NCI-H1092 treated with DMSO at 0.1 percent for 48 hours (cell line): ENCODE data around the gene ABLIM2.
"Not testable (repeated sequence)": the region's sequence is repeated elsewhere in the genome, so short reads cannot be mapped to it uniquely, and the experiment has no call there.

Experiments
- DNase-seq: peaks from one replicate; lab custom pipeline; 2025; lab: John Stamatoyannopoulos, UW

The ABLIM2 gene

DNA sequence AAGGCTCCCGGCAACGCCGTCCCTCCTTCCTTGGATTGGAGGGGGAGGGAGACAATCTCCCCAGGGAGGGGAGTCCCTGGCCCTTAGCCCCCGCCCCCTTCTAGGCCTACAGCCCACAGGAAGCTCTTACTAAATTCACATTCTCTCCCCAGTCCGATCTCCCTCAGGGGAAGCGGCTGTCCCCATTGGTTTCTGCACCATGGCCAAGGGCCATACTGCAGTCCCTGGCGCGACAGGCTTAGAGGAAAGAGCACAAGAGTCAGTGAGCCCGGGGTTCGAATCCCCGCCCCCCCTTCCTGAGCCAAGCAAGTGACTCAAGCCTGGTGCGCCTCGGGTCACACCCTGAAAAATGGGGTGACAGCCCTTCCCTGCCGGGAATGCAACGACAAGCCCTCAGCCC is 1.1 kb downstream of the ABLIM2 start:
- DNase-seq: peak; percentile 65

DNA sequence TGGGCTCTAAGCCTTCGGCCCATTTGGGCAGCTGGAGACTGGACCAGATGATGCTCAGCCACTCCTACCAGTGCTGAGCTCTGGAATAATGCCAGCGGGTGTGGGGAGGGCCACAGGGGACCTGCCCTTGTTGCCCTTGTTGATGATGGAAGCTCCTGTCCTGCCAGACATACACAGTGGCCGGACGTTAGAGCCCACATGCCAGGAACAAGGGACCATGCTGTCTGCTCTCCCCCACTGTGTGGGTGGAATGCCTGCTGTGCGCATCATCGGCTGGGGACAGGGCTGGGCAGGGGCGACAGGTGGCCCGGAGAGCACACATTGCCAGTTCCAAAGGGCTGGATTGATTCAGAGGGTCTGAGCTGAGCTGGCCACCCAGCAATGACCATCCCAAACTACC is 2.0 kb downstream of the ABLIM2 start:
- no peak for DNase-seq

DNA sequence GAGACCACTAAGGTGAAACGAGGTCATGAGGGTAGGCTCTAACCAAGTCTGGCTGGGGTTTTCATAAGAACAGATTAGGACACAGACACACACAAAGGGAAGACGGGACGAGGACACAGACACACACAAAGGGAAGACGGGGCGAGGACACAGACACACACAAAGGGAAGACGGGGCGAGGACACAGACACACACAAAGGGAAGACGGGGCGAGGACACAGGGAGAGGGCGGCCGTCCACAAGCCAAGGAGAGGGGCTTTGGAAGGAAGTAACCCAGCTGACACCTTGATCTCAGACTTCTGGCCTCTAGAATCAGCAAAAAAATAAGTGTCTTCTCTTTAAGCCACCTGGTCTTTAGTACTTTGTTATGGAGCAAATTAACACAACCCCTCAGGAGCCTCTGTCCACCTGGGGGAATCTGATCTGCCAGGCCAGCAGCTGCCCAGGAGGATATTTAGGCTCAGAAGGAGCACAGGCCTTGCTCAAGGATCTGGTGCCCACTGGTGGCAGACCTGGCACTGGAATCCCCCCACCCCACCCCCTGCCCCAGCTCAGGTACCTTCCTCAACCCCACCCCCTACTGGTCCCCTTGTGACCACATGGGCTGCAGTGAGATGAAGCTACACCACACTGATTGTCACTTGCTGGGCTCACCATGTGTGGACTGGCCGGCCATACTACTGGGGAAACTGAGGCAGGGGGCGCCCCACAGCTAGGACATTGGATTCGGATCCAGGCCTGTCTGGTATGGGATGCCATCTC is 2.8 kb downstream of the ABLIM2 start:
- DNase-seq: no peak

DNA sequence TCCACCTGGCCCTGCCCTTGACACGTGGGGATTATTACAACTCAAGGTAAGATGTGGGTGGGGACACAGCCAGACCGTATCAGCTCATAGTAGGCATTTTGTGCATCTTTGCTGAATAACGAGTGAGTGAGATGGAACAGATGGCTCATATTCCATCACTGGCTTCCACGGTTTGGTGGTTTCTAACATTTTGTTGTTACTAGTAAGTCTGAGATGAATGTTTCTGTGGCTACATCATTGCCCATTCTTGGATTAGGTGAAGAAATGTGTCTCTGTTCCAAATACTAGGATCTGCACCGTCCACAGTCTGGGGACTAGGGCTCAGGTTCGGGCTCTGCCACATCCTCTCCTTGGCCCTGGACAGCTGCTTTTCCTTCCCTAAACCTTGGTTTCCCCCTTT is 3.6 kb downstream of the ABLIM2 start:
- no peak for DNase-seq

DNA sequence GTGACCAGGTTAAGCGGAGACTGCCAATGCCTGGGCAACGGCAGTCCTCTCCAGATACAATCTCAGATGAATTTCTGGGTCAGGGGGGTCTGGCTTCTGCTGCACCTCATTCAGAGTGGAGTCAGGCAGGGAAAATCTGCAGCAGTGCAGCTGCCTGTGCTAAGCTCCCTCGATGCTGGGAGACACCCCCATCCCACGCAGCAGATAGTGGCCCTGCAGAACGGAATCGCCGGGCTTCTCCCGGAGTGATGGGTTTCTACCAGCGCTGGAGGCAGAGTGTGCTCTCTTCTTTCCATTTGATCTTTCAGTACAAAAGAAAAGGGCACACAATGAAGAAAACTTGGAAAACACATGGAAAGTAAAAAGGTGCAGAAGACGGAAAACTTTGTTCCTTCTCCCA is 5.2 kb downstream of the ABLIM2 start:
- no peak for DNase-seq

DNA sequence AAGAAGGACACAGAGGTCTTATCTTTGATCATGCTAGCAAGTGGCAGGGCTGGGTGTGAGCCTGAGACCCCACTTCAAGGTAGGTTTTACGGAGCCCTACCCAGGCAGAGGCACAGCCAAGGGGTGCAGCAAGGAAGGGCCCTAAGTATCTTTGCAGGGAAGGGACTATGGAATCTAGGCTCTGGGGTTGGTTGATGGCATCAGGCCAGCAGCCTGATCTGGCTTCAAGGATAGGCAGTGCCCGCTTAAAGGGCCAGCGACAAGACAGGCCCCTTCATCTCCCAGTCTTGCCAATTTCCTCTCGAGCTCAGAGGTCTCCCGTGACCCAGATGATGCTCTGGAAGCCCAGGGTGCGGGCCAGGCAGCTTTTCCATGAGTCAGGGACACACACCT is 5.8 kb downstream of the ABLIM2 start:
- DNase-seq: no peak

DNA sequence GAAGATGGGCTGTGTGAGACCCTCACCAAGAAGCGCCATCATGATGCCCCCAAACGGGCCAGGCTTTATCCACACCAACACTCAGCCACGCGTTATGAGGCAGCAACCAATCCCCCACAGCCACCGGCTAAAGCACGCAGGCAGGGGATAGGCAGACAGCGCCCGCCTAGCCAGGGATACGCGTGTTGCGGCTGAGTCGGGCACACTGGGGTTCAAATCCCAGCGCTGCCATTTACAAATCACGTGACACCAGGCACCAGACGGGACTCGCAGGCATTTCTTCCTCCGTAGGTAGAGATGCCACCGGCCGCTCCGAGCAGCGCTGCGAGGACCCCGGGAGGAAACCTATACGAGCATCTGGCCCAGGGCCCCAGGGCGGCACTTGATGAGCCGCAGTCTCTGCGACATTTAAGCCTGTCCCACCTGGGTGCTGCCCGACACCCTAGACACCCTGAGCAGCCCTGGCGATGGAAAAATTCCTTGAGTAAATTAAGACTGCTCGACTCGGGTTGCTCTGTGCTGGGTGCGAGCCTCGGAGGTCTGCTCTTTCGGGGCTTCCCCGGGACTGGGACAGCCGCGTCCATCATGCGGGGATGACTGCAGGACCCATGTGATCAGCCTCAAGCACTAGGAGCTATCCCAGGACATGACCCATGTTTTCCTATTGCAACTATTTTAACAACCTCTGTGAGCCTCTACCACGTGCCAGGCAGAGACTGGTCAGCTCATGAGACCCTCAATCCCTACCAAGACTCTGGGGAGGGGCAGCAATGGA is 6.3 kb downstream of the ABLIM2 start:
- no peak for DNase-seq

DNA sequence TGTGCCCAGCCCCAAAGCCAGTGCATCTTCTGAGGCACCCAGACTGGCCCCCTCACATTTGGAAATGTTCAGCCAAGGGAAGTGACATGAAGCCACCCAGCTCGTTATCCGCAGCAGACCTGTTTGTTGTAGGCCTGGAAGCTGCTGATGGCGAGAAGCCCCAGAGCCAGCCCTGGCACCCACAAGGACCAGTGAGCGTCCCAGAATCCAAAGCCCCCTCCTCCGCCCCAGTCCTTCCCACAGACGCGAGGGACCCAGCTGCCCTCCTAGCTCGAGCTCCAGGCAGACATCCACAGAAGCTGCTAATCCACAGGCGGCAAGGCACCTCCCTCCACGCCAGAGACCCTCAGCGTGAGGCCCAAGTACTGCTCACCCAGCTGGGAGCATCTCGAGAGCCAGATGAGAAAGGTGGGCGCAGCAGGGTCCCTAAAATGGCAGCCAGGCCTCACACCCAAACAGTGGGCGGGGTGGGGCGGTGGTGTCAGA is 7.4 kb downstream of the ABLIM2 start:
- DNase-seq: no peak

DNA sequence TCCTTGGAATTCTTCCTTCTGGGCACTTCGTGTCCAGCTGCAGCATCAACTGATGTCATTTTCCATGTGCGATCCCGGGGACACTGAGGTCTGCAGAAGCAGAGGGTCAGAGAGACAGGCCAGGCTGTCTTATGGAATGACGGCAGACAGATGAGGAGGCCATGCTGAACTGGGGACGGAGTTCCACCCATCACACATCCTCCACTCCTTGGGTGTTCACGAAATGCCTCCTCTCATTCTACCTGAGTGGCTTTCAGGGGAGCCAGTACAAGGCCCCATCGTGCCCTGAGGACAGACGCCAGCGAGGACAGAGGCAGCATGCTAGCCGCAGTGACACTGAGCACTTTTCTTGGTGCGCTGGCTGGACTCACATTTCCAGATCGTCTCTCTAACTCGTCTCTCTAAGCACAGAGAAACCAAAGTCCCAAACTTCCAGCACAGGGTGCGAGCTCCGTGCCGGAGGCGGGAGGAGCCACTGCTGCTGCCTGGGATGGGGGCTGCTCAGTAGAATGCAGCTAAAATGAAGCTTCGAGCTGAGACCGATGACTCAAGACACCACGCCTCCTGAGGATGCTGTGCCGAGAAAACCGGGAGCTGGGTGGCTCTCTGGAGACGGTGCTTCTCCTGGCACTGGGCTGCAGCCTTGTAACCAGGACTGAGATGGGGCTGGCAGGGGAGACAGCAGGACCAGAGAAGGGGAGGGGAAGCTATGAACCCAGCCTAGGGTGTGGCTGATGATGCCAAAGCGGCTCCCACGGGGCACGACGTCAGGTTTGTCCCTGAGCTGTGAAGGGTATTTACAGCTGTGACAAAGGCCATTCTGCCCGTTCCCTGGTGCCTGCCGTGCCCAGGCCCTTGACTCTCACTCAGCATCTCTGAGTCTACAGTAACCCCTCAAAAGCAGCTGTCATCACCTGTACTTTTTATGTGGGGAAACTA is 8.2 kb downstream of the ABLIM2 start:
- DNase-seq: no peak

DNA sequence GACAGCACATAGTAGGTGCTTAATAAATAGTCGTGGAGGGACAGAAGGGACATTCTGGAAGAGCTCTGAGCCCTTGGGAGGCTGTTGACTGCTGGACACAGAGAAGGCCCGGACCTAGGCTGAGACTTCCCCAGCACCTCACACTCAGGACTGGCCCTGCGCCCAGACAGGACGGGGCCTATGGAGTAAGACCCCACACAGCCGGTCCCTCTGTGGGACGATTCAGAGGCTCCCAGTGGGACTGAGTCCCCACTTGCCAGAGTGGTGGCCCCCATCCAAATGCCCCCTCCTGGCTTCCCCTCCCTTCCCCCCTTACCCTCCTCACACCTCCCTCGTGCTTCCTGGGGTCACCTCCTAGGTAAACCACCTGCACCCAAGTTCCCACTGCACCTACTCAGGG is 8.9 kb downstream of the ABLIM2 start:
- DNase-seq: no peak

DNA sequence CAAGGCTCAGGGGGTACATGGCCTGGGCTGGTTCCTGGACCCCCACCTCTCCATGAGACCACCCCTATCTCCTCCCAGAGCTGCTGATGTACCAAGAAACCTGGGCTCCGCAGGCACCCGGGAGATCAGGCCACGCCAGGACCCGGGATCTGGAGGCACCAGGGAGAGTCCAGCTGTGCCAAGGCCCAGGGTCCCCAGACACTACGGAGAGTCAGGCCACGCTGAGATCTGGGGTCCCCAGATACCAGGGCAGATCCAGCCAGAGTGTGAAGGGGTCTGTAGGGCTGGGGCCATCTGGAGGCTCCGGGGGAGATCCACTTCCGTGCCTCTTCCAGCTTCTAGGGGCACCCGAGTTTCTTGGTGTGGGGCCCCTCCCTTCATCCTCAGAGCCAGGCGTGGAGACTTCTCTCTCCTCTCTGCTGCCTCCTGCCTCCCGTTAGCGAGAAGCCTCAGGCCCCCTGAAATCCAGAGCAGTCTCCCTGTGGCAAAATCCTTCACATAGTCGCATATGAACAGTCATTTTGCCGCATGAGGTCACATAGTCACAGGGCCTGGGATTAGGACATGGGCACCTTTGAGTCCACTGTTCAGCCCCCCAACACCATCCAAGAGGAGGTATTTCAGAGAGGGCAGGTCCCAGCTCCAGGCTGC is 9.7 kb downstream of the ABLIM2 start:
- no peak for DNase-seq

DNA sequence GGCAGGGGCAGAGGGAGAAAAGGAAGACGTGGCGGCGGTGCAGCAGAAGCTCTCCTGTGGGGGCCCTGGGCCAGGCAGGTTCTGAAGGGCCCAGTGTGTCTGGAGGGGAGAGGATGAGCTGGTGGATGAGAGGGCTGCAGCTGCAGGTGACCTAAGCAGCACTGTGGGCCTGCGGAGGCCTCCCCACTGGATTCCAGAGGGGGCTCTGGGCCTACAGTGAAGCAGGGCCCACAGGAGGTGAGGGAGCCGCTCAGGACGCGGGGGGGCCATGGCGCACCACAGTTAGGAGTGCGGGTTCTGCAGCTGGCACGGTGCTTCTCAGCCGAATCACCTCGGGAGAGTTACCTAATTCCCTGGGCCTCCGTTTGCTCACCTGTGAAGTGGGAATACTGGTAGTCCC is 10.5 kb downstream of the ABLIM2 start:
- no peak for DNase-seq

DNA sequence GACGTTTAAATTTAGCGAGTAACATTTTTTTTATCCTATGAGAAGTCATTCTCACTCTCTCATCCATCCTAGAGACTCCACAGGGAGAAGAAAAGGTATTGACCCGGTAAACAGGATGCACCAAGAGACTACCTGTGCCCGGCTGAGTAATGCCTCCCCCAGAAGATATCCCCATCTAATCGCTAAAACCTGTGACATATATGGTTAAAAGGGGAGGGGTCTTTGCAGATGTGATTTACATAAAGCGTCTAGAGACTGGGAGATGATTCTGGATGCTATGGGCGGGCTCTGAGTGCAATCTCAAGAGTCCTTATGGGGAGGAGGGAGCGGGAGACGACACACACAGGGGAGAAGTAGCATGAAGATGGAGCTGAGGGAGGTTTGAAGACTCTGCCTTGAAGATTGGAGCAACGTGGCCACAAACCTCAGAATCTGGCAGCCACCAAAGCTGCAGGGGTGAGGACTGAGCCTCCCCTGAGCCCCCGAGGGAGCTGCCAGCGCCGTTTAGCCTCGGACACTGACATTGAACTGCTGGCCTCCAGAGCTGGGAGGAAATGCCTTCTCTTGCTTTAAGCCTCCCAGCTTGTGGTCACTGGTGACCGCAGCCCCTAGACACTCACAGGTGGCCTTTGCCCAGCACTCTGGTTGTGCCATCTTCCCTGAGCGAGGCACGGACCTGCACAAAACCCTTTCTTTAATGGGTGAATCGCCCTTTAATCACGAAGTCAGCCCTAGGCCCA is 11.2 kb downstream of the ABLIM2 start:
- no peak for DNase-seq

DNA sequence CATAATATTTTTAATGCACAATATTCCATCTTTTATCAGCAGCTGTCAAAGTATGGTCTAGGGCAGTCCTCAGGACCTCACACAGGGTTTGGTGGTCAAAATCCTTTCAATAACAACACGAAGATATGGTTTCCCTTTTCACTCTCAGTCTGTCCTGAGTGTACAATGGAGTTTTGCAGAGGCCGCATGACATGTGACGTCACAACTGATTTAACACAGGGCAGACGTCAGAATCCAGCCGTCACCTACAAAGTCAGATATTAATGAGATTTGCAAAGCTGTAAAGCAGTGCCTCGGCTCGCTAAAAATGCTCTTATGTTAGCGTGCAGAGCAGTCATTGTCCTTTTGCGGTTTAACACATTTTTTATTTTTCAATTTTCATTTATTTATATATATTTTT is 12.5 kb downstream of the ABLIM2 start:
- DNase-seq: peak; percentile 44

DNA sequence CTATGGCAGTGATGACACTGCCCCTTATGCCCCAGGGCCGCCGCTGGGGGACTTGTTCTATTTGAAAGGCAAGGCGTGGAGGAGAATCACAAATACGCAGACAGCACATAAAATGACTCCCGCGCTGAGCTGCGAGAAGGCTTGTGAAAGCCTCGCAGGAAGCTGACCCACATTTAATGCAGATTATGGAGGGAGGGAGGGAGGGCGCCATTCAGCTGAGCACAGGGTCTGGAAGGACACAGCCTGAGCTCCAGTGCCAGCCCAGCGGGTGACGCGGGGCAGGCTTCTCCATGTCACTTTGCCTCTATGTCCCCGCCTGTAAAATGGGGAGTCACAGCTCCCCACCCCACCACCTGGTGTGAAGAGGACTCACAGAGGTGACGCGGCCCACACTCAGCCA is 14.3 kb downstream of the ABLIM2 start:
- DNase-seq: peak; percentile 70

DNA sequence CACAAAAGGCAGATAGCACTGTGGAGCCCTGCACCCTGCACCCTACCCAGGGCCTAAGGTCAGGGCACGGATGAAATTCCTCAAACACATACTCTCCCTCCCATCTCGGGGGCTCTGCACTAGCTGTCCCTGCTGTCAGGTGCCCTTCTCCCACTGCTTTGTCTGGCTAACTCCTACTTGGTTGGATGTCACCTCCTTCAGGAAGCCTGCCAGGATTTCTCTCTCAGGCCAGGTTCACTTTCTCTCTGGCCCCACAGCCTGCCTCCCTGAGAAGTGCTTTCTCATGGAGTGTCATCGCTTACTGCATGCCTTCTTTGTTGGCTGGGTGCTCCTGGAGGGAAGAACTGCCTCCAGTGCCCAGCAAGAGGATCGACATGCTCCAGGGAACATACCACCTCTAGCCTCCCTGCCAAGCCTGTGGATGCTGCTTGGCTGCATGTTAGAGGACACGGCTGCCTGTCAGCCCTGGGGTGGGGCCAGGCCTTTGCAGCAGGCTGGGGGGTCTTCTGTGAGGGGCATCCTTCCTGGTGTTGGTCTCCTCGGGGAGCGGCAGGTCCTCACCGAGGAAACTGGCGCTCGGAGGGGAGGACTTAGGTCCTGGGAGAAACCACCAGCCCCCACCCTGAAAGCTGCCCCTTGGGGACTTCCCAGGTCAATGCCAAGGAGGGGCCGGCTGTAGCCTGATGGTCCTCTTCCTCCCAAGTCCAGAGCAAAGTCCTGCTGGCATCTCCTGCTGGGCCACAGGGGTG is 15.0 kb downstream of the ABLIM2 start:
- DNase-seq: no peak

DNA sequence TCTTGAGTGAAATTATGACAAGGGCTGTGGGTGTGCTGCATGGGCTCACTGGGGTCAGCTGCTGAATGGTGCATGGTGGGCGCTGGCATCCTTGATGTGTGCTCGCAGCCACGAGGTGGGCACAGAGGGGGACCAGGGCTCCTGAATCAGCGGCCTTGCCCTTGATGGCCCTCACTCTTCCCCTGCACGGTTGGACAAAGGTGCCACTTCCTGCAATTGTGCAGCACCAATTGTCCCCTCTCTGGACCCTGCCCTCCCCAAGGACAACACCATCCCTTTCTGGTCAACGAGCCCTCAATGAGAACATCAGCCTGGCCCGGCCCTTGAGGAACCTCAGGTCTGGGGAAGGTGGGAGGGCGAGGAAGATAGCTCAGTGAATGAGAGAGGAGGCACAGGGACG is 16.1 kb downstream of the ABLIM2 start:
- DNase-seq: no peak

DNA sequence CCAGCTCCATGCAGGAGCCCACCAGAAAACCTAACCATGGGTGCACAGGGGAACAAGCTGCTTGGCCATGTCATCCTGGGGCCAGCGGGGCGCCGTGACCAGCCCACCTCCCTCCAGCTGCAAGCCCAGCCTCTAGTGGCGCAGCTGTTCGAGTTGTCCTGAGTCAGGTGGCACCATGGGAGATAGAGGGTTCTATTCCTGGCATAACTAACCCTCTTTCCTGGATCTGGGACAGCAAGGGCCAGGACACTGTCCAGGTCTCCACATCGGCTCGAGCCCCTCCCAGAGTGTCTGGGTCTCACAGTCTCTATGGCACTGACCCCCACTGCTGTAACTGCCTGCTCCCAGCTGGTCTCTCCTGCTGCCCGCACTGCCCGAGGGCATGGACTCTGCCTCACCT is 16.7 kb downstream of the ABLIM2 start:
- no peak for DNase-seq

DNA sequence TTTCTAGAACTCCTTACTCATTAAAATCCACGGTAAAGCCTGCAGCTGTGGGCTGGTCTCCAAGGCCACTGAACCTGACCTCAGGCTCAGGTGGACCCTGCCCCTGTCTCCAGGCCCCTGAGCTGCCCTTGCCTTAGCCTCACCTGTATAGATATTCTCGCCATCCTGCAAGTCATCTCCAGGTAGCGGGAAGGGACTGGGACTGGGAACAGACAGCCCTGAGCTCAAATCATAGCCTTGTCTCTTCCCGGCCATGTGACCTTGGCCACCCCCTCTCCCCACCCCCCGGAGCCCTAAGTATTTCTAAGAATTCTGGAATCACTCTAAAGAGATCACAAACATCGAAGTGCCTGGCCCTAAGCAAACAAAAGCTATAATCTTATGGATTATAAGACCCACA is 17.7 kb downstream of the ABLIM2 start:
- no peak for DNase-seq

DNA sequence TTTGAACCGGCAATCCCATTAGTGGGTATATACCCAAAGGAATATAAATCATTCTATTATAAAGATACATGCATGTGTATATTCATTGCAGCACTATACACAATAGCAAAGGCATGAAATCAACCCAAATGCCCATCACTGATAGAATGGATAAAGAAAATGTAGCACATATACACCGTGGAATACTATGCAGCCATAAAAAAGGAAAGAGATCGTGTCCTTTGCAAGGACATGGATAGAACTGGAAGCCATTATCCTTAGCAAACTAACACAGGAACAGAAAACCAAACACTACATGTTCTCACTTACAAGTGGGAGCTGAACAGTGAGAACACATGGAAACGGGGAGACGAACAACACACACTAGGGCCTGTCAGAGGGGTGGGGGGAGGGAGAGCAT is 18.9 kb downstream of the ABLIM2 start:
- DNase-seq: not testable (repeated sequence)
